ENCODE results near the gene FCSK. TPM values are rescaled to one million over a fixed set of nuclear protein-coding genes. Genes with fewer than 3 reads are reported as not detected.

The FCSK gene
- total and polyA plus RNA-seq, 2 donors: 7.7 to 15.7 TPM

GRCh38 chr16:70465999-70466804 lies 11.8 kb downstream of the FCSK start:
- Histone ChIP-seq H3K27ac (ENCODE audit: low read depth in 1 of 2, low read length in 1 of 2) (no peak overlapping the region), H3K4me1 (ENCODE audit: control insufficient read depth in 2 of 2, insufficient read depth in 2 of 2, low read length in 2 of 2) (no peaks in the 10 kb centered on the region), H3K27me3 (ENCODE audit: control insufficient read depth in 2 of 2, insufficient read depth in 1 of 2, low read length in 1 of 2) (no peaks in the 10 kb centered on the region), H3K9me3 (ENCODE audit: control insufficient read depth in 2 of 2, insufficient read depth in 1 of 2, low read length in 1 of 2) (no peaks in the 10 kb centered on the region), H3K4me3 (ENCODE audit: low read length in 2 of 2) (no peak overlapping the region), H3K36me3 (ENCODE audit: control insufficient read depth in 2 of 2, insufficient read depth in 2 of 2, low read length in 1 of 2) (peaks cover 4 to 8% of the 10 kb centered on the region in 2 donors)
- 93% methylated on average over 13 of the region's 13 CpGs for WGBS
- no peak for DNase-seq (ENCODE audit: low read depth in 6 of 9, low spot score in 9 of 9)

- 96% methylated on average over 7 of the region's 7 CpGs for WGBS
- Histone ChIP-seq H3K9me3 (ENCODE audit: control insufficient read depth in 2 of 2, insufficient read depth in 1 of 2, low read length in 1 of 2) (no peaks in the 10 kb centered on the region), H3K27me3 (ENCODE audit: control insufficient read depth in 2 of 2, insufficient read depth in 1 of 2, low read length in 1 of 2) (no peaks in the 10 kb centered on the region), H3K36me3 (ENCODE audit: control insufficient read depth in 2 of 2, insufficient read depth in 2 of 2, low read length in 1 of 2) (peaks cover 4 to 8% of the 10 kb centered on the region in 2 donors), H3K4me1 (ENCODE audit: control insufficient read depth in 2 of 2, insufficient read depth in 2 of 2, low read length in 2 of 2) (no peaks in the 10 kb centered on the region), H3K4me3 (ENCODE audit: low read length in 2 of 2) (no peak overlapping the region), H3K27ac (ENCODE audit: low read depth in 1 of 2, low read length in 1 of 2) (no peak overlapping the region)
- no peak for DNase-seq (ENCODE audit: low read depth in 6 of 9, low spot score in 9 of 9)
Observed at GRCh38 chr16:70466805-70467076, 12.3 kb downstream of the FCSK start.

GRCh38 chr16:70467113-70467512 lies 12.7 kb downstream of the FCSK start:
- Histone ChIP-seq H3K36me3 (ENCODE audit: control insufficient read depth in 2 of 2, insufficient read depth in 2 of 2, low read length in 1 of 2) (peaks cover 4 to 8% of the 10 kb centered on the region in 2 donors), H3K27me3 (ENCODE audit: control insufficient read depth in 2 of 2, insufficient read depth in 1 of 2, low read length in 1 of 2) (no peaks in the 10 kb centered on the region), H3K4me1 (ENCODE audit: control insufficient read depth in 2 of 2, insufficient read depth in 2 of 2, low read length in 2 of 2) (no peaks in the 10 kb centered on the region), H3K9me3 (ENCODE audit: control insufficient read depth in 2 of 2, insufficient read depth in 1 of 2, low read length in 1 of 2) (no peaks in the 10 kb centered on the region), H3K4me3 (ENCODE audit: low read length in 2 of 2) (no peak overlapping the region), H3K27ac (ENCODE audit: low read depth in 1 of 2, low read length in 1 of 2) (no peak overlapping the region)
- 97% methylated on average over 11 of the region's 11 CpGs for WGBS
- DNase-seq (ENCODE audit: low read depth in 6 of 9, low spot score in 9 of 9): no peak

GRCh38 chr16:70467608-70468007 lies 13.2 kb downstream of the FCSK start:
- WGBS: over 99% methylated on average over 8 of the region's 8 CpGs
- DNase-seq (ENCODE audit: low read depth in 6 of 9, low spot score in 9 of 9): no peak
- H3K9me3 ChIP-seq (ENCODE audit: control insufficient read depth in 2 of 2, insufficient read depth in 1 of 2, low read length in 1 of 2): no peaks in the 10 kb centered on the region
- H3K4me1 ChIP-seq (ENCODE audit: control insufficient read depth in 2 of 2, insufficient read depth in 2 of 2, low read length in 2 of 2): no peaks in the 10 kb centered on the region
- H3K27me3 ChIP-seq (ENCODE audit: control insufficient read depth in 2 of 2, insufficient read depth in 1 of 2, low read length in 1 of 2): no peaks in the 10 kb centered on the region
- H3K27ac ChIP-seq (ENCODE audit: low read depth in 1 of 2, low read length in 1 of 2): no peak overlapping the region
- H3K4me3 ChIP-seq (ENCODE audit: low read length in 2 of 2): no peak overlapping the region
- H3K36me3 ChIP-seq (ENCODE audit: control insufficient read depth in 2 of 2, insufficient read depth in 2 of 2, low read length in 1 of 2): peaks cover 4 to 8% of the 10 kb centered on the region in 2 donors

- Histone ChIP-seq H3K36me3 (ENCODE audit: control insufficient read depth in 2 of 2, insufficient read depth in 2 of 2, low read length in 1 of 2) (peaks cover 5 to 13% of the 10 kb centered on the region in 2 donors), H3K27me3 (ENCODE audit: control insufficient read depth in 2 of 2, insufficient read depth in 1 of 2, low read length in 1 of 2) (no peaks in the 10 kb centered on the region), H3K4me1 (ENCODE audit: control insufficient read depth in 2 of 2, insufficient read depth in 2 of 2, low read length in 2 of 2) (no peaks in the 10 kb centered on the region), H3K9me3 (ENCODE audit: control insufficient read depth in 2 of 2, insufficient read depth in 1 of 2, low read length in 1 of 2) (no peaks in the 10 kb centered on the region), H3K27ac (ENCODE audit: low read depth in 1 of 2, low read length in 1 of 2) (no peak overlapping the region), H3K4me3 (ENCODE audit: low read length in 2 of 2) (no peak overlapping the region)
- no peak for DNase-seq (ENCODE audit: low read depth in 6 of 9, low spot score in 9 of 9)
- 95% methylated on average over 16 of the region's 16 CpGs for WGBS
Observed at GRCh38 chr16:70468776-70469525, 14.6 kb downstream of the FCSK start.

GRCh38 chr16:70470141-70470926 lies 15.9 kb downstream of the FCSK start:
- H3K36me3 ChIP-seq (ENCODE audit: control insufficient read depth in 2 of 2, insufficient read depth in 2 of 2, low read length in 1 of 2): peaks cover 4 to 14% of the 10 kb centered on the region in 2 donors
- DNase-seq (ENCODE audit: low read depth in 6 of 9, low spot score in 9 of 9): no peak
- 98% methylated on average over 10 of the region's 10 CpGs for WGBS
- no peak overlapping the region for H3K4me3 ChIP-seq (ENCODE audit: low read length in 2 of 2)
- H3K27me3 ChIP-seq (ENCODE audit: control insufficient read depth in 2 of 2, insufficient read depth in 1 of 2, low read length in 1 of 2): no peaks in the 10 kb centered on the region
- no peaks in the 10 kb centered on the region for H3K9me3 ChIP-seq (ENCODE audit: control insufficient read depth in 2 of 2, insufficient read depth in 1 of 2, low read length in 1 of 2)
- H3K27ac ChIP-seq (ENCODE audit: low read depth in 1 of 2, low read length in 1 of 2): no peak overlapping the region
- no peaks in the 10 kb centered on the region for H3K4me1 ChIP-seq (ENCODE audit: control insufficient read depth in 2 of 2, insufficient read depth in 2 of 2, low read length in 2 of 2)

- DNase-seq (ENCODE audit: low read depth in 6 of 9, low spot score in 9 of 9): no peak
- Histone ChIP-seq H3K36me3 (ENCODE audit: control insufficient read depth in 2 of 2, insufficient read depth in 2 of 2, low read length in 1 of 2) (peaks cover 4 to 14% of the 10 kb centered on the region in 2 donors), H3K4me1 (ENCODE audit: control insufficient read depth in 2 of 2, insufficient read depth in 2 of 2, low read length in 2 of 2) (no peaks in the 10 kb centered on the region), H3K27me3 (ENCODE audit: control insufficient read depth in 2 of 2, insufficient read depth in 1 of 2, low read length in 1 of 2) (no peaks in the 10 kb centered on the region), H3K4me3 (ENCODE audit: low read length in 2 of 2) (no peak overlapping the region), H3K9me3 (ENCODE audit: control insufficient read depth in 2 of 2, insufficient read depth in 1 of 2, low read length in 1 of 2) (no peaks in the 10 kb centered on the region), H3K27ac (ENCODE audit: low read depth in 1 of 2, low read length in 1 of 2) (no peak overlapping the region)
- 97% methylated on average over 17 of the region's 17 CpGs for WGBS
Observed at GRCh38 chr16:70470927-70471341, 16.5 kb downstream of the FCSK start.

- H3K4me3 ChIP-seq (ENCODE audit: low read length in 2 of 2): no peak overlapping the region
- H3K9me3 ChIP-seq (ENCODE audit: control insufficient read depth in 2 of 2, insufficient read depth in 1 of 2, low read length in 1 of 2): no peaks in the 10 kb centered on the region
- peaks cover 5 to 19% of the 10 kb centered on the region in 2 donors for H3K36me3 ChIP-seq (ENCODE audit: control insufficient read depth in 2 of 2, insufficient read depth in 2 of 2, low read length in 1 of 2)
- H3K4me1 ChIP-seq (ENCODE audit: control insufficient read depth in 2 of 2, insufficient read depth in 2 of 2, low read length in 2 of 2): peaks cover 0 to 4% of the 10 kb centered on the region in 2 donors
- H3K27ac ChIP-seq (ENCODE audit: low read depth in 1 of 2, low read length in 1 of 2): no peak overlapping the region
- WGBS: 95% methylated on average over 28 of the region's 28 CpGs
- H3K27me3 ChIP-seq (ENCODE audit: control insufficient read depth in 2 of 2, insufficient read depth in 1 of 2, low read length in 1 of 2): no peaks in the 10 kb centered on the region
- DNase-seq (ENCODE audit: low read depth in 6 of 9, low spot score in 9 of 9): no peak
Observed at GRCh38 chr16:70472786-70473433, 18.5 kb downstream of the FCSK start.

All from thymus (tissue), 11 donors.